Vagina (tissue), 2 donors: ENCODE data around the gene ISYNA1. TPM values are rescaled to one million over a fixed set of nuclear protein-coding genes. Genes with fewer than 3 reads are reported as not detected.

Experiments
- DNase-seq, 2 donors: peaks; one replicate each; pipeline ENCODE4 v3.0.0-alpha.2; 2017; ENCODE audit errors: extremely low spot score in 2 of 2
- H3K27ac ChIP-seq: fragments of 200-600 bp; sonication (generic); one replicate; pipeline ENCODE4 v1.5.1; 2019
- H3K27me3 ChIP-seq: fragments of 200-600 bp; sonication (generic); one replicate; pipeline ENCODE4 v1.5.1; 2019
- H3K36me3 ChIP-seq, 2 donors: fragments of 200-600 bp; sonication (generic); one replicate each; pipeline ENCODE4 v1.5.1; 2017 to 2019
- H3K4me1 ChIP-seq: fragments of 200-600 bp; sonication (generic); one replicate; pipeline ENCODE4 v1.5.1; 2019
- H3K4me3 ChIP-seq, 2 donors: fragments of 200-600 bp; sonication (generic); 1 replicate in 1 of 2; 2 replicates in 1 of 2; pipeline ENCODE4 v1.5.1; 2016 to 2019
- H3K9me3 ChIP-seq: fragments of 200-600 bp; sonication (generic); one replicate; pipeline ENCODE4 v1.5.1; 2019
- POLR2A ChIP-seq, 2 donors: fragments of 450-650 bp; IDR thresholded peaks; one replicate each; pipeline ENCODE4 v1.6.1; 2017; ENCODE audit warnings: antibody characterized with exemption in 2 of 2, mild to moderate bottlenecking in 2 of 2, moderate library complexity in 2 of 2
- POLR2AphosphoS5 ChIP-seq, 2 donors: sonication (generic); formaldehyde crosslinking; IDR thresholded peaks; one replicate each; pipeline ENCODE4 v1.9.0; 2017; ENCODE audit warnings: antibody characterized with exemption in 2 of 2, mild to moderate bottlenecking in 2 of 2, low read depth in 1 of 2; ENCODE audit not compliant: insufficient read depth in 1 of 2
- intact Hi-C: fragments of 100-400 bp; cut with DNase I; formaldehyde crosslinking; loops from one replicate; pipeline ENCODE4 v1.15.1; 2023
- microRNA-seq: library from miRNA; unstranded; fragments of <30 nt; microRNA quantifications from one replicate; pipeline ENCODE4, GENCODE V29; 2017; ENCODE audit warnings: borderline number of aligned reads, borderline replicate concordance
- small RNA-seq: library from RNA; depleted of rRNA; stranded (forward); fragments of <200 nt; gene quantifications from one replicate; pipeline ENCODE3, GENCODE V24; 2016
- total RNA-seq: library from RNA; depleted of rRNA; stranded (reverse); fragments of >200 nt; gene quantifications from one replicate; pipeline ENCODE4 v1.2.3, GENCODE V29; 2016
- TF ChIP-seq, protein P1 (sequence below), 3 experiments: fragments of 450-650 bp in 2 of 3; fragments of 200-600 bp in 1 of 3; sonication (generic) in 1 of 3; IDR thresholded peaks; one replicate each; pipeline ENCODE4 v1.5.1; 2017 to 2019; ENCODE audit warnings: antibody characterized with exemption in 3 of 3, mild to moderate bottlenecking in 2 of 3, moderate library complexity in 2 of 3

Gene ISYNA1
- total RNA-seq, 1 donor from 2014 or later: 57.5 TPM

DNA sequence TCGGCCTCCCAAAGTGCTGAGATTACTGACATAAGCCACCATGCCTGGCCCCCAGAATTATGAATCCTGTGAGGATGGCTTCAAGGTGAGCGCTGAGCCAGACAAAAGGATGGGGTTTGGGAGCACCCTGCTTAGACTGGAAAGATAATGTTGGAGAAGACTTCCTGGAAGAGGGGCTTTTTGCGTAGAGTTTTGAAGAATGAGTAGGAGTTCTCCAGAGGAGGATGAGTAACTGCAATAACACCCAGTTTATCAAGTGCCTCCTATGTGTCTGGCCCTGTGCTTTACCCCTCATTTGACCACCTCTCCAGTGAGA lies 52.6 kb downstream of the ISYNA1 start:
- intact Hi-C loops: no loop called here
- no peaks in the 10 kb centered on the region for H3K9me3 ChIP-seq
- peak overlapping the region; percentile 79 for H3K27ac ChIP-seq
- no peak overlapping the region for H3K4me3 ChIP-seq
- TF ChIP-seq, protein P1, sequence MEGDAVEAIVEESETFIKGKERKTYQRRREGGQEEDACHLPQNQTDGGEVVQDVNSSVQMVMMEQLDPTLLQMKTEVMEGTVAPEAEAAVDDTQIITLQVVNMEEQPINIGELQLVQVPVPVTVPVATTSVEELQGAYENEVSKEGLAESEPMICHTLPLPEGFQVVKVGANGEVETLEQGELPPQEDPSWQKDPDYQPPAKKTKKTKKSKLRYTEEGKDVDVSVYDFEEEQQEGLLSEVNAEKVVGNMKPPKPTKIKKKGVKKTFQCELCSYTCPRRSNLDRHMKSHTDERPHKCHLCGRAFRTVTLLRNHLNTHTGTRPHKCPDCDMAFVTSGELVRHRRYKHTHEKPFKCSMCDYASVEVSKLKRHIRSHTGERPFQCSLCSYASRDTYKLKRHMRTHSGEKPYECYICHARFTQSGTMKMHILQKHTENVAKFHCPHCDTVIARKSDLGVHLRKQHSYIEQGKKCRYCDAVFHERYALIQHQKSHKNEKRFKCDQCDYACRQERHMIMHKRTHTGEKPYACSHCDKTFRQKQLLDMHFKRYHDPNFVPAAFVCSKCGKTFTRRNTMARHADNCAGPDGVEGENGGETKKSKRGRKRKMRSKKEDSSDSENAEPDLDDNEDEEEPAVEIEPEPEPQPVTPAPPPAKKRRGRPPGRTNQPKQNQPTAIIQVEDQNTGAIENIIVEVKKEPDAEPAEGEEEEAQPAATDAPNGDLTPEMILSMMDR (IDR thresholded peaks at IDR 0.05): no peak
- TF ChIP-seq POLR2A (IDR thresholded peaks at IDR 0.05) (no peak), POLR2AphosphoS5 (IDR thresholded peaks at IDR 0.05; ENCODE audit: insufficient read depth in 1 of 2, low read depth in 1 of 2) (no peak)
- H3K27me3 ChIP-seq: no peaks in the 10 kb centered on the region
- H3K36me3 ChIP-seq: no peaks in the 10 kb centered on the region
- H3K4me1 ChIP-seq: peaks cover 22% of the 10 kb centered on the region
- no peak for DNase-seq

- intact Hi-C loops: no loop called here
These were observed 53.2 kb downstream of the ISYNA1 start for GRCh38 chr19:18384775-18385174.

More at GRCh38 chr19:18384775-18385174, 53.2 kb downstream of the ISYNA1 start:
- peaks cover 27% of the 10 kb centered on the region for H3K4me1 ChIP-seq
- no peak for DNase-seq
- no peaks in the 10 kb centered on the region for H3K9me3 ChIP-seq
- H3K27ac ChIP-seq: no peak overlapping the region
- no peaks in the 10 kb centered on the region for H3K36me3 ChIP-seq
- TF ChIP-seq POLR2AphosphoS5 (IDR thresholded peaks at IDR 0.05; ENCODE audit: insufficient read depth in 1 of 2, low read depth in 1 of 2) (no peak), POLR2A (IDR thresholded peaks at IDR 0.05) (no peak)
- TF ChIP-seq, protein P1 (IDR thresholded peaks at IDR 0.05): no peak
- no peaks in the 10 kb centered on the region for H3K27me3 ChIP-seq
- H3K4me3 ChIP-seq: no peak overlapping the region

Small RNA genes within 50 kb of the gene (microRNA-seq; reads per million reads assigned to microRNA genes)
- not detected for gene MIR3189

Small RNA genes within 50 kb of the gene (small RNA-seq; reads per million reads assigned to genes)
- not detected for gene MIR3189

Other genes with a start within 250 kb of the ISYNA1 start
- gene MPV17L2, start 244.9 kb downstream of the ISYNA1 start, total RNA-seq: 10.3 TPM
- 5.6 TPM for gene RAB3A, start 234.1 kb downstream of the ISYNA1 start, total RNA-seq
- 0.98 TPM for gene PDE4C, start 211.7 kb downstream of the ISYNA1 start, total RNA-seq
- 4.4 TPM for gene IQCN, start 163.7 kb downstream of the ISYNA1 start, total RNA-seq
- 531 TPM for gene JUND, start 156.5 kb downstream of the ISYNA1 start, total RNA-seq
- 54.3 TPM for gene LSM4, start 115.1 kb downstream of the ISYNA1 start, total RNA-seq
- 27.5 TPM for gene PGPEP1, start 97.5 kb downstream of the ISYNA1 start, total RNA-seq
- gene GDF15, start 52.0 kb downstream of the ISYNA1 start, total RNA-seq: 25.5 TPM
- gene LRRC25, start 40.5 kb downstream of the ISYNA1 start, total RNA-seq: 3.9 TPM
- gene SSBP4, start 18.7 kb downstream of the ISYNA1 start, total RNA-seq: 72.7 TPM
- 25.3 TPM for gene ELL, start 83.9 kb upstream of the ISYNA1 start, total RNA-seq
- 376 TPM for gene FKBP8, start 105.4 kb upstream of the ISYNA1 start, total RNA-seq
- gene KXD1, start 119.7 kb upstream of the ISYNA1 start, total RNA-seq: 131 TPM
- gene UBA52, start 133.7 kb upstream of the ISYNA1 start, total RNA-seq: 747 TPM
- 124 TPM for gene REX1BD, start 150.7 kb upstream of the ISYNA1 start, total RNA-seq
- 15.2 TPM for gene CRLF1, start 168.7 kb upstream of the ISYNA1 start, total RNA-seq
- 4.2 TPM for gene TMEM59L, start 174.7 kb upstream of the ISYNA1 start, total RNA-seq
- gene KLHL26, start 198.9 kb upstream of the ISYNA1 start, total RNA-seq: 8.3 TPM
- 7.4 TPM for gene CRTC1, start 245.5 kb upstream of the ISYNA1 start, total RNA-seq